Psoas muscle (tissue), 8 donors: ENCODE measurements around the gene GABRE. TPM values are rescaled to one million over a fixed set of nuclear protein-coding genes. Genes with fewer than 3 reads are reported as not detected.
A peak's percentile ranks its signal among the peaks of the same experiment; 100 is the strongest.

Experiments used
- ATAC-seq, 4 donors: fragments of 200-7000 bp; cut with Tn5 transposase; one replicate each; pipeline ENCODE4 v1.9.1; 2020; ENCODE audit warnings: moderate library complexity in 3 of 4, mild to moderate bottlenecking in 2 of 4
- DNase-seq, 2 donors: peaks; one replicate each; pipeline ENCODE4 v3.0.0-alpha.2; 2020
- H3K27ac ChIP-seq: fragments of 200-600 bp; one replicate; pipeline ENCODE4 v1.8.0; 2022
- H3K27me3 ChIP-seq, 3 donors: fragments of 200-600 bp in 1 of 3; one replicate each; pipeline versions ENCODE4 v1.6.1 to v1.8.0; 2013 to 2022; ENCODE audit warnings: low read length in 2 of 3, mild to moderate bottlenecking in 2 of 3, moderate library complexity in 1 of 3; ENCODE audit not compliant: insufficient read depth in 3 of 3
- H3K36me3 ChIP-seq, 2 donors: fragments of 200-600 bp in 1 of 2; one replicate each; pipeline versions ENCODE4 v1.6.1 to v1.8.0; 2013 to 2022; ENCODE audit warnings: low read depth in 1 of 2, mild to moderate bottlenecking in 1 of 2, moderate library complexity in 1 of 2; ENCODE audit not compliant: insufficient read depth in 1 of 2
- H3K4me1 ChIP-seq: fragments of 200-600 bp; one replicate; pipeline ENCODE4 v1.8.0; 2022
- H3K4me3 ChIP-seq: fragments of 200-600 bp; one replicate; pipeline ENCODE4 v1.8.0; 2022; ENCODE audit warnings: mild to moderate bottlenecking
- H3K9me3 ChIP-seq: fragments of 200-600 bp; one replicate; pipeline ENCODE4 v1.8.0; 2022
- WGBS, 3 donors: extraction: QIAGEN DNeasy Blood & Tissue Kit; methylation state at CpG; one replicate each; pipeline versions ENCODE4 v1.1.6 to v1.1.7; 2013; 5-methylcytosine and 5-hydroxymethylcytosine counted together
- intact Hi-C, 2 donors: fragments of 100-400 bp; cut with DNase I; formaldehyde crosslinking; loops; one replicate each; pipeline versions ENCODE4 v1.11.0 to v1.14.2; 2022
- polyA plus RNA-seq, 3 donors: library from polyadenylated mRNA; stranded (reverse); fragments of 200-250 nt; gene quantifications; one replicate each; pipeline ENCODE4 v1.2.3, GENCODE V29; 2013
- total RNA-seq, 4 donors: library from RNA; stranded (reverse); fragmentation: NEBNext Ultra II Directional in 2 of 4; extraction: Animal tissue kit (Norgen Biotek cat#: 25700) in 2 of 4; gene quantifications; one replicate each; pipeline versions ENCODE4 v1.2.1 to v1.2.4, GENCODE V29; 2021 to 2023
- TF ChIP-seq, protein P1 (sequence below): fragments of 200-600 bp; IDR thresholded peaks from one replicate; pipeline ENCODE4 v1.8.0; 2022; ENCODE audit warnings: antibody characterized with exemption
- donor health status: healthy with polysubstance abuse.
- donor health status: DM: no; HTN: no; CAD: no; lungs with moderate emphysema.
- donor health status: Bipolar disorder and iron deficiency.
- donor health status: healthy.
- donor health status: DM: yes; HTN: yes; CAD: no.
- donor health status: DM: no; HTN: no; CAD: no.
- donor health status: DM: no; HTN: no; CAD: no.
- donor health status: DM: yes; HTN: yes; CAD: no.

The GABRE gene
- total and polyA plus RNA-seq, 7 donors, result 0.90 to 3.8 (median 1.7) TPM

DNA sequence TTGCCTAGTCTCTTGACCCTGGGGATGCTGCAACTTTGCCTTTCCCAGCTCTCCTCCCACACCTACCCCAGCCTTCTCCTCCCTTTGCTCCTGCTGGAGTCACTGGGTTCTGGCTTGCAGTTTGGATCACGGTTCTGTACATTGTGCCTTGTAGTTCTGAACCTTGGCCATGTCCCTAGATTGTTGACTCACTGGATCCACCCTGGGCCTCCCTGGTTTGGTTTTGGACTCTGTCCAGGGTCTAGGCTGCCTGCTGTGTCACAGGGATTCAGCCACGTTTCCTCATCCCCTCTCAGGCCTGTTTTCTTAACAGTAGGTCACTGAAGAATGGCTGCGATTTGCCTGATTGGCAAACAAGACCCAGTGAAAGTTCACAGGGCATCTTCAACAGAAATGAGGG lies 11.5 kb upstream of the GABRE start:
- Histone ChIP-seq H3K27ac (no peak overlapping the region), H3K36me3 (no peaks in the 10 kb centered on the region), H3K4me3 (no peak overlapping the region), H3K27me3 (peaks cover 0 to 6% (median 0%) of the 10 kb centered on the region in 3 donors), H3K9me3 (no peaks in the 10 kb centered on the region), H3K4me1 (no peaks in the 10 kb centered on the region)
- intact Hi-C loops, result no loop called here
- TF ChIP-seq, protein P1, sequence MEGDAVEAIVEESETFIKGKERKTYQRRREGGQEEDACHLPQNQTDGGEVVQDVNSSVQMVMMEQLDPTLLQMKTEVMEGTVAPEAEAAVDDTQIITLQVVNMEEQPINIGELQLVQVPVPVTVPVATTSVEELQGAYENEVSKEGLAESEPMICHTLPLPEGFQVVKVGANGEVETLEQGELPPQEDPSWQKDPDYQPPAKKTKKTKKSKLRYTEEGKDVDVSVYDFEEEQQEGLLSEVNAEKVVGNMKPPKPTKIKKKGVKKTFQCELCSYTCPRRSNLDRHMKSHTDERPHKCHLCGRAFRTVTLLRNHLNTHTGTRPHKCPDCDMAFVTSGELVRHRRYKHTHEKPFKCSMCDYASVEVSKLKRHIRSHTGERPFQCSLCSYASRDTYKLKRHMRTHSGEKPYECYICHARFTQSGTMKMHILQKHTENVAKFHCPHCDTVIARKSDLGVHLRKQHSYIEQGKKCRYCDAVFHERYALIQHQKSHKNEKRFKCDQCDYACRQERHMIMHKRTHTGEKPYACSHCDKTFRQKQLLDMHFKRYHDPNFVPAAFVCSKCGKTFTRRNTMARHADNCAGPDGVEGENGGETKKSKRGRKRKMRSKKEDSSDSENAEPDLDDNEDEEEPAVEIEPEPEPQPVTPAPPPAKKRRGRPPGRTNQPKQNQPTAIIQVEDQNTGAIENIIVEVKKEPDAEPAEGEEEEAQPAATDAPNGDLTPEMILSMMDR, result no peak
- DNase-seq (peak in 1 of 2 donors; percentile 20), ATAC-seq (peak in 2 of 4 donors; percentile 27 to 30)
- 47 to 71% (median 49%) methylated on average over 3 of the region's 3 CpGs for WGBS, 3 donors

- peaks cover 0 to 8% (median 0%) of the 10 kb centered on the region in 3 donors for H3K27me3 ChIP-seq
- no peaks in the 10 kb centered on the region for H3K4me1 ChIP-seq
- TF ChIP-seq, protein P1, result no peak
- H3K9me3 ChIP-seq, result no peaks in the 10 kb centered on the region
- H3K27ac ChIP-seq, result no peak overlapping the region
- intact Hi-C loops, result no loop called here
- H3K4me3 ChIP-seq, result no peak overlapping the region
- ATAC-seq (no peak), DNase-seq (no peak)
- no peaks in the 10 kb centered on the region for H3K36me3 ChIP-seq
- WGBS, 3 donors, result 67 to 94% (median 93%) methylated on average over 4 of the region's 4 CpGs
Observed at GRCh38 chrX:151985531-151985930, 11.1 kb upstream of the GABRE start.

- H3K4me1 ChIP-seq, result no peaks in the 10 kb centered on the region
- peaks cover 0 to 11% (median 0%) of the 10 kb centered on the region in 3 donors for H3K27me3 ChIP-seq
- no peak overlapping the region for H3K27ac ChIP-seq
- no peaks in the 10 kb centered on the region for H3K9me3 ChIP-seq
- TF ChIP-seq, protein P1, result no peak
- no peaks in the 10 kb centered on the region for H3K36me3 ChIP-seq
- H3K4me3 ChIP-seq, result no peak overlapping the region
- intact Hi-C loops, result no loop called here
- DNase-seq (no peak), ATAC-seq (no peak)
- WGBS, 3 donors, result 68 to 74% (median 72%) methylated on average over 4 of the region's 4 CpGs
Observed at GRCh38 chrX:151984902-151985301, 10.4 kb upstream of the GABRE start.

- Histone ChIP-seq H3K27ac (no peak overlapping the region), H3K4me1 (no peaks in the 10 kb centered on the region), H3K9me3 (no peaks in the 10 kb centered on the region), H3K36me3 (no peaks in the 10 kb centered on the region), H3K4me3 (no peak overlapping the region), H3K27me3 (peaks cover 0 to 11% (median 0%) of the 10 kb centered on the region in 3 donors)
- no peak for ATAC-seq
- intact Hi-C loops, result no loop called here
- 15 to 33% (median 32%) methylated on average over 3 of the region's 3 CpGs for WGBS, 3 donors
- DNase-seq, result peak in 1 of 2 donors; percentile 17
- TF ChIP-seq, protein P1, result no peak
Observed at GRCh38 chrX:151984328-151984727, 9.9 kb upstream of the GABRE start.

DNA sequence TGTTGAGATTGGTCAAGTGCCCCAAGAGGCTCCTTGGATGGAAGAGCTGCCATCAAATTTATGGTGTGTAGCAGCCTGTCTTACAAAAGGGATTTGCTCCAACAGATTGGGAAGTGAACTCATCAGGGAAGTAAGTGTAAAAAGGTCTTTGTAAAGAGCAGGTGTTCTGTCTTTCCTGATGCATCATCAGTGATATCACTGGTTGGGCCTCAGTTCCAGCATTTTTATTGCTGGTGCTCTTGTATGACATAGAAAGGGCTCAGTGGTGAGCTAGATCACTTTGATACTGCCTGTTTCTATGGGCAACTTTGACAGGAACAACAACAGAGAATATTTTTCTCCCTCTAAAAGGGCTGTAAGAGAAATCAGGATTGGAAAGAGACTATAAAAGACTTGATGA lies 8.7 kb upstream of the GABRE start:
- Histone ChIP-seq H3K36me3 (no peaks in the 10 kb centered on the region), H3K4me3 (no peak overlapping the region), H3K27me3 (peaks cover 0 to 11% (median 0%) of the 10 kb centered on the region in 3 donors), H3K27ac (no peak overlapping the region), H3K9me3 (no peaks in the 10 kb centered on the region), H3K4me1 (no peaks in the 10 kb centered on the region)
- DNase-seq (no peak), ATAC-seq (no peak)
- intact Hi-C loops, result no loop called here
- TF ChIP-seq, protein P1, result no peak
